HG02840 (cell line): Measurements from ENCODE around the gene PLXNA2.

Source experiments
- ATAC-seq: cut with Tn5 transposase; IDR thresholded peaks from one replicate; pipeline ENCODE4 v1.9.1; 2021; ENCODE audit warnings: mild to moderate bottlenecking, moderate library complexity, moderate number of reproducible peaks; ENCODE audit not compliant: unreplicated experiment, low FRiP score

PLXNA2 gene

DNA sequence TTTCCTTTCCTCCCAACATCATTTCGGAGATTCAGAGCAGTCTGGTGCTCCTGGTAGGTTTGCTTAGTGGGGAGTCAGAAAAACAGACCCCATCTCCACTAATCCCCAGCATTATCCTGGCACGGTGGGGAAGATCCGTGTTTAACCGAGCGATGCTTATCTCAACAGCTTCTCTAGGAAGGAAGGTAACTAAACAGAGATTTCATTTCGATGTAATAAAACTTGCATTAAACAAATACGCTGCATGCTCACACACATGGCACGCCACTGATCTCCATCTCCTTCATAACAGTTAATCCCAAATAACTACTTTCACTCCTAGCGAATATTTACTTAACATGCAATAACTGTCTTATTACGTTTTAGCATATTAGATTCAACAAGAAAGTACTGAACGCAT lies 188.6 kb downstream of the PLXNA2 start:
- no peak for ATAC-seq

DNA sequence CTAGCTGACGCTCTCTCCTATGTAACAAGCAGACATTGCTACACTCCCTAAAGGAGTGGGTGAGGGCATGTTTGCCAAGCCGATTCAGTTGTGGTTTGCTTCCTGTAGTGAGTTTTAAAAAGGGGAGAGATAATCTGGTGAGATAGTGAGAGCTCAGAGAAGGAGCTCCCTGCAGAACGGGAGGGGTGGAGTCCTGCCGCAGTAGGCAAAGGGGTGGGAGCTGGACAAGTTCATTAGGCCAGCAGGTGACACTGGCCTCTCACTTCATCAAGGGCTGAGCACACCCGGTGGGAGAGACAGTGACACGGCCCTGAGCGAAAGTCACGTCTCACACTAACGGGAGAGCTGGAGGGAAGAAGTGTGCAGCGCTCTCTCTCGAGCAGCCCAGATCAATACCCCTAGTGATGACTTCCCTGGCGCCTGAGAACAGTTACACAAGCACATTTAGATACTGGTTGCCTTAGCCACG lies 189.2 kb downstream of the PLXNA2 start:
- no peak for ATAC-seq

DNA sequence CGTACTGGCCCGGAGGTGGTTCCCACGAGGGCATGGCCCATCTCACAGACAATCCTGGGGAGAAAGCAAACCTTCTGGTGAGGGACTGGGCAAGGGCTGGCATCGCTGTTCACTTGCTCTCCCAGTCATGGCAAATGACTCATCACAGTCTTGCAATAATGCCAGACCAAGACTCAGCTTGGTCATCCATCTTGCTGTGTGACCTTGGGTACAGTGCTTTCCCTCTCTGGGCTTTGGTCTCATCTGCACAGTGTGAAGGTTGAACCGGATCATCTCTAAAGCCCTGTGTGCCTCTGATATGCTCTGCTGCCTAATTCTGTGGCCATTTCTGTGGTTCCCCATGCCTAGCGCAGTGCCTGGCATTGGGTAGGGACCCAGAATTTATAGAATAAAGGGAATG lies 189.7 kb downstream of the PLXNA2 start:
- no peak for ATAC-seq

- no peak for ATAC-seq
Observed at GRCh38 chr1:208053661-208054060, 190.5 kb downstream of the PLXNA2 start.

DNA sequence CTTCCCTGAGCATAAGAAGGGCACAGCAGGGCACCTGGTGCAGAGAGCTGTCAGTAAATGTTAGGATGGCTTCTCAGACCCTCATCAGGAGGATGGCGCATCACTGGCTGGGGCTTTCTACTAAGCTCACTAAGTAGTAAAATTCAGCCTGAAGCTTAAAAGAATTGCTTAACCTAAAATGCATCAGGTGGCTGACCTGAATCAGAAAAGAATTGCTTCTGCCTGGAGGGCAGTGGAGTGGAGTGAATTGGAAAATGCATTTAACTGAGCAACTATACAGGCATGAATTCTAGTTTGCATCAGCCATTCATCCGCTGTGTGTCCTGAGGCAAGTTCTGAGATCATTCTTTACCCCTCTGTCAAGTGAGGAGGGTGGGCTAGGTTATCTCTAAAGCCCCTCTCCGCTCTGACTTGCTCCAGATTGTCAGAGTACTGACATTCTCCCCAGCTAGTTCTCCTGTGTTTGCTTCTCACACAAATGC lies 191.2 kb downstream of the PLXNA2 start:
- ATAC-seq = no peak

GRCh38 chr1:208052135-208052534 lies 192.0 kb downstream of the PLXNA2 start:
- no peak for ATAC-seq

- ATAC-seq = no peak
Observed at GRCh38 chr1:208051651-208052050, 192.5 kb downstream of the PLXNA2 start.

DNA sequence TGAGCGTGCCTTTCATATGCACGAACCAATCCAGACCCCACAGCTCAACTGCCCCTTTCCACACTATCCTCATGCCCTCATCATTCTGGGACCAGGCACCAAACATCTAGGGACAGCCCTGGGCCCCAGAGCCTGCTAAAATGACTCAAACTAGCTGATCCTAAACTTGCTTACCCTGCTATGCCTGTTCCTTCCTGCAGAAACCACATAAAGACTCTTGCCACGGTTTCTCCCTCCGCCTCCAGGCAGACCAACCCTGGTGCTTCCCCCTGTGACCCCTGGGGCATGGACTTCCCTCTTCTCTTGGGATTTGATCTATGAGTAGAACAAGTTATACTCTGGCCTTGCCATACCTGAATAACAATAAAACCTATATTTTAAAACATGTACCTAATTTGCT lies 195.3 kb downstream of the PLXNA2 start:
- ATAC-seq = no peak

DNA sequence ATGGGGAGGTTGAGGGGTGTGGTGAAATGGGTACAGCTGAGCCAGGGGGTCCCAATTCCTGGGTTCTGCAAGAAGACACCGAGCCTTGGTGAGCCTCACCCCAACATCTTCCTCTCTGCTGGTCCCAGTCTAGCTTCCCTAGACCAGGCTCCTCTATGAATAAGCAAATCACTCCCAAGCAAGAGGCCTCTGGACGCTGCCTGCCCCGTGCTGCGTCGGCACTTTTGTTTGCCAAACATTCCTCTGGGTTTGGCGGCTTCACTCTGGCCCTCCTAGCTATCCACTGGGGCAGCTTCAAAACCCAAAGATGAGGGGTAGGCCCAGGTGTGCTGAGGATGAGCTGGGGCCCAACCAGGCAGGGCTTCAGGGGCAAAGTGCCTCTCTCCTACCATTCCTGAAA lies 196.2 kb downstream of the PLXNA2 start:
- ATAC-seq = no peak

DNA sequence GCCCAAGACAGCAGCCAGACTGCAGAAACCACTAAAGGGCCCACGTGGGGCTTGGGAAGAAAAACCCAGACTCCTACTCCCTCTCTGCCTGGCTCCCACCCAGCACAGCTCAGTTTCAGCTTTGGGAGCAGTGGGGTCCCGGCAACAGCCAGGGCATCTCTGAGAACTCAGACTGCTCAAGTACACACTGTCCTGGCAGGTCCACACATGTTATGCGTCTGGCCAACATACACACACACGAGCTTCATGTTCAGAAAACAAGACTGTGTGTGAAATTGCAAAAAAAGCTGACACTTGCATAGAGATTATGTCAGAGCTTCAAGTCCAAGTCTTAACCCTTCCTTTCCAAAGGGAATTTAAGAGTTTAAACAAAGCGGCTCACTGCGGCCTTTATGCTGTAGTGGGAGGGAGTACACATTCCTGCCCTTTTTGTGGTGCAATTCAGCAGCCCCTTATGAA lies 196.7 kb downstream of the PLXNA2 start:
- no peak for ATAC-seq

GRCh38 chr1:208045463-208046260 lies 198.5 kb downstream of the PLXNA2 start:
- ATAC-seq = no peak

DNA sequence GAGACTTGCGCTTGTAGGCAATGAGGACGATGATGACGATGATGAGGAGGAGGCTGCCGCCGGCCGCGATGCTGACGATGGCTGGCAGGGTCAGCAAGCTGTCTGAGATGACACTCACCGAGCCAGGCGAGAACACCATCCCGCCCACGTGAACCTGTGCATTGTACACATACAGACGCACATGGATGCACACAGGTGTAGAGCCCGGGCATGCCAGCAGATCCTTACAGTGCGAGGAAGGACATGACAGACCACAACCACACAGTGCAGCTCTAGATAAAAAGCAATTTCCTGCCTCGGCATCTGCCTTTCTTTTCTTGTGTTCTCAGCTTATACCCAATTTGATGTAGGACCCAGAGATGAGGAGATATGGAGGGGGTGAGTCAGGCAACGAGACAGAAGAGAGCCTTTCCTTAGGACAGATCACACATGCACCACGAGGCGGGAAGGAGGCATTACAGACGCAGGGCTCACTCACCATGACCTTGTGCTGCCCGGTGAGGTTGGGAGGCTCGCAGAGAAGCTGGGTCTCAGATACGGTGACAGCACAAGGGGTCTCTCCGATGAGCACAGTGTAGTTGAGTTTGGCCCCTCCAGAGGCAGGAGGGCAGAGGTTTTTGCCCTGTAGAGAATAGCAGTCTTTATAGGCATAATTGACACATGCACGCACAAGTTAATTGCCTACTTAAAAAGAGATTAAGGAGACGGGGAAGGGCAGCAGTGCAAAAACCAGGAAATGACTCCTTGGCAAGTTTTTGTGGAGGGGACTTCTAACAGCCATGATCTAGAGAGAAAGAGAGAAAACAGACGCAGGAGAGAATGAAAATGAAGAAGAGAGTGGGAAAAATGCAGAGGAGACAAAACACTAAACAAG lies 199.4 kb downstream of the PLXNA2 start:
- no peak for ATAC-seq

DNA sequence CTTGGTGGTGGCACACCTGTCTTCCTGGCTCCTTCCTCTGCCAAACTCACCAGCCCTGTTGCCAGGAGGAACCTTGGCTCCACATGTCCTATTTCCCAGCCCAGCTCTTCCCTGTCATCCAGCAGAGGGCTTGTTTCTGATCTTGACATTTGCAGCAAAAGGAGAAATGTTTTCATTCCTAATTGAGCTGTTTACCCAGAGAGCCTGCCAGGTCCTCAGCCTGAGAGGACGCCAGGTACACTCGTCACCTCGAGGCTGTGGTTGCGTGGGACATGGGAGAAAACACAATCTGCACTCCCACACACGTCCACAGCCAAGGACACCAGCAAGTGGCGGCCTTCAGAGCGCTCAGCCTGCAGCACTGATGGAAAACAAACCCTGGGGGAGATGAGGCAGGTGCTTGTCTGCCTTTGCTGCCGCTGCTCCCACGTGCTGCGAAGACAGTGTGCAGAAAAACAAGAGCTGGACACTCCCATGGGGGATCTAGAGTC lies 200.4 kb downstream of the PLXNA2 start:
- no peak for ATAC-seq

GRCh38 chr1:208042868-208043267 lies 201.3 kb downstream of the PLXNA2 start:
- ATAC-seq = no peak

GRCh38 chr1:208042041-208042615 lies 202.1 kb downstream of the PLXNA2 start:
- ATAC-seq = no peak

DNA sequence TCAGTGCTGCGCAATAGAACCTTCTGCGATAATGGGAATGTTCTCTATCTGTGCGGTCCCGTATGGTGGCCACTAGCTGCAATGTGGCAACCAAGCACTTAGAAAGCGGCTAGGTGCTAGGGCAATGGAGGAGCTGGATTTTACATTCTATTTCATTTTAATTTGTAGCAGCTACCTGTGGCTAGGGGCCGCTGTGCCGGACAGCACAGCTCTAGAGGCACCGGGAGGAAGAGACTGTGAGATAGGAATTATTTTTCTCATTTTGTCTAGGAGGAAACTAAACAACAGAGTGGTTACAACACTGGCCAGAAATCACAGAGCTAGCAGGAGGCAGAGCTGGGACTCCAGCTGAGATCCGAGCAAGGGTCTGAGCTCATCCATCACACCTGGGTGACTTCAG lies 202.7 kb downstream of the PLXNA2 start:
- no peak for ATAC-seq

GRCh38 chr1:208040821-208041297 lies 203.3 kb downstream of the PLXNA2 start:
- no peak for ATAC-seq

DNA sequence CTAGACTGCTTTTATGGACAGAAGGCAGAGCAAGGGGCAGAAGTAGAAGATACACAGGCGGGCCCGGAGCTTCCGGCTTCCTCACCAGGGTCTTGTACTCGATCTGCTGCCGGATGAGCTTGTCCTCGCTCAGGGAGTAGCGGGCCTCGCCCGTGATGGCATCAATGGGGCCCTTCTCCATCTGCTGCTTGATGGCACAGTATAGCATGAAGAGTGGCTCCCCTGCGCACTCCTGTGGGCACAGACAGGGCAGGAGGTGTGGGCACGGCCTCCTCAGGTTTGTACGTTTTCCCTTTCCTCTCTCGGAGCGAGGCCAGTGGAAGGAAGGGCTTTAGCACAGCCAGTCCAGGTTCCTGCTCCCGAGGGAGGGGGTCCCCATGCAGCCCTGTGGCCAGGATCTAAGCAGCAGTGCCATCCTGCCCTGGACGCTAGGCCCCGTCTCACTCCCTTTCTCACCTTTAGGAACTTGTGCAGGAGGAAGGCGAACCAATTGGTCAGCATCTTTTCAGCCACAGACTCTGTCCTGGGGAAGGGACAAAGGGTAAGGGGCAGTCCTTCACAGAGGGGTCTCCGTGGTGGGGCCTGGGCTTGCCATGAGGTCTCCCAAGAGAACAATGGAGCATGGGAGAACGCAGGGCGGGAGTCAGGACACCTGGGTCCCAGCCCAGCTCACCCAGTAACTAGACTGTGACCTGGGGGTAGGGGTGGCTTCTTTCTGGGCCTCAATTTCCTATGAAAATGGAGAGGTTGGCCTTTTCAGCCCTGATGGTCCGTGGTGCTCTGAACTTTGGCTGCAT lies 204.4 kb downstream of the PLXNA2 start:
- ATAC-seq = no peak

DNA sequence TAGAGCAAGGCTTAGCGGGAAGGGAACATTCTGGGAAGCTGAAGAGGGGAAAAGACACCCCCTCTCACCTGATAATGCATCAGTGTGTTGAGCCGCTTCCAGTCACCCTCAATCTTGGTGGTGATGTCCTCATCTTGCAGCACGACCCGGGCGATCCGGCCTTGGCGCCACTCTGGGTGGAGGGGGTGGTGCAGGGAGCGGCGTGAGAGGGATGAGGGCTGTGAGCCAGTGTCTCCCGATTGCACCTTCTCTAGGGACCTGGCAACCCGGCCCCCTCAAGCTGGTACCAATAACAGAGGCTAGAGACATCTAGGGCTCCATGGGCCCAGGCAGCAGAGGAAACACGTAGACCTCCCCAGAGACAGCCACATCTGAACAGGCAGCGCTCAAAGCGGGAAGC lies 205.9 kb downstream of the PLXNA2 start:
- ATAC-seq = no peak
